IMR-90 (cell line): ENCODE results near the gene HS3ST5. TPM values are rescaled to one million over a fixed set of nuclear protein-coding genes. Genes with fewer than 3 reads are reported as not detected.

ENCODE experiments used
- ATAC-seq: fragments of 200-7000 bp; cut with Tn5 transposase; 2 replicates; pipeline ENCODE4 v1.9.1; 2020; ENCODE audit warnings: low read depth, mild to moderate bottlenecking, moderate library complexity
- BruUV-seq: library from RNA; stranded (reverse); fragments of 400-500 nt; replicated peaks from 2 replicates; lab custom pipeline; 2021; lab: Mats Ljungman, UMichigan
- CTCF ChIA-PET: fragments of 300-600 bp; formaldehyde crosslinking; extraction: SDS; loops from one replicate; lab custom pipeline; 2021; ENCODE audit warnings: antibody characterized with exemption; lab: Yijun Ruan, JAX
- POLR2A ChIA-PET: fragments of 300-600 bp; sonication (Branson Sonifier 250); formaldehyde crosslinking; loops from one replicate; lab custom pipeline; 2022; ENCODE audit warnings: antibody characterized with exemption; ENCODE audit not compliant: unreplicated experiment; lab: Charles Lee
- DNase-seq: peaks from one replicate; pipeline ENCODE4 v3.0.0; 2013
- H2AFZ ChIP-seq: replicated peaks from 2 replicates; pipeline ENCODE3; 2013; ENCODE audit warnings: low read length, mild to moderate bottlenecking; ENCODE audit not compliant: poor library complexity
- H2AK5ac ChIP-seq: 2 replicates; pipeline ENCODE4 v1.6.1; 2013; ENCODE audit warnings: low read depth, low read length, inconsistent platforms
- H2AK9ac ChIP-seq: replicated peaks from 2 replicates; pipeline ENCODE3; 2013; ENCODE audit warnings: mild to moderate bottlenecking, low read depth, low read length, moderate library complexity; ENCODE audit not compliant: poor library complexity
- H2BK120ac ChIP-seq: 2 replicates; pipeline ENCODE4 v1.6.1; 2013; ENCODE audit warnings: low read depth, low read length, inconsistent platforms
- H2BK15ac ChIP-seq: 3 replicates; pipeline ENCODE4 v1.6.1; 2013; ENCODE audit warnings: low read depth, low read length, inconsistent platforms
- H2BK20ac ChIP-seq: 2 replicates; pipeline ENCODE4 v1.6.1; 2013; ENCODE audit warnings: low read depth, mild to moderate bottlenecking, inconsistent platforms, low read length, moderate library complexity
- H2BK5ac ChIP-seq: 2 replicates; pipeline ENCODE4 v1.6.1; 2013; ENCODE audit warnings: mild to moderate bottlenecking, low read depth, low read length, inconsistent platforms; ENCODE audit not compliant: poor library complexity, severe bottlenecking
- H3K14ac ChIP-seq: replicated peaks from 2 replicates; pipeline ENCODE4 v1.6.1; 2013; ENCODE audit warnings: low read depth, low read length, inconsistent platforms
- H3K18ac ChIP-seq: 2 replicates; pipeline ENCODE4 v1.6.1; 2013; ENCODE audit warnings: low read depth, low read length, control low read depth
- H3K23ac ChIP-seq: 2 replicates; pipeline ENCODE4 v1.6.1; 2013; ENCODE audit warnings: low read depth, low read length, inconsistent platforms
- H3K27ac ChIP-seq: 2 replicates; pipeline ENCODE4 v1.5.1; 2013; ENCODE audit warnings: mild to moderate bottlenecking, control low read depth, low read length; ENCODE audit not compliant: insufficient read depth
- H3K27me3 ChIP-seq: 2 replicates; pipeline ENCODE4 v1.6.1; 2013; ENCODE audit warnings: low read length; ENCODE audit not compliant: control insufficient read depth, insufficient read depth
- H3K36me3 ChIP-seq: 2 replicates; pipeline ENCODE4 v1.6.1; 2013; ENCODE audit warnings: low read length, mixed read lengths; ENCODE audit not compliant: control insufficient read depth, insufficient read depth
- H3K4ac ChIP-seq: 2 replicates; pipeline ENCODE4 v1.6.1; 2013; ENCODE audit warnings: low read depth, low read length, inconsistent platforms
- H3K4me1 ChIP-seq: 2 replicates; pipeline ENCODE4 v1.6.1; 2013; ENCODE audit warnings: low read length, mixed read lengths; ENCODE audit not compliant: control insufficient read depth, insufficient read depth
- H3K4me2 ChIP-seq: 2 replicates; pipeline ENCODE4 v1.6.1; 2013; ENCODE audit warnings: low read depth, mild to moderate bottlenecking, control low read depth, low read length, moderate library complexity
- H3K4me3 ChIP-seq: 2 replicates; pipeline ENCODE4 v1.5.1; 2013; ENCODE audit warnings: low read depth, mild to moderate bottlenecking, control low read depth, low read length, moderate library complexity; ENCODE audit not compliant: insufficient read depth
- H3K56ac ChIP-seq: 2 replicates; pipeline ENCODE4 v1.6.1; 2013; ENCODE audit warnings: low read length, inconsistent platforms; ENCODE audit not compliant: insufficient read depth; ENCODE audit errors: extremely low read depth
- H3K79me1 ChIP-seq, 2 experiments: 2 replicates each; pipeline ENCODE4 v1.6.1; 2013; ENCODE audit warnings: low read length in 2 of 2, inconsistent platforms in 1 of 2, low read depth in 1 of 2
- H3K9ac ChIP-seq: 2 replicates; pipeline ENCODE4 v1.6.1; 2013; ENCODE audit warnings: low read depth, low read length, control low read depth
- H3K9me1 ChIP-seq: 2 replicates; pipeline ENCODE4 v1.6.1; 2013; ENCODE audit warnings: low read length, inconsistent platforms; ENCODE audit not compliant: insufficient read depth
- H3K9me3 ChIP-seq: 2 replicates; pipeline ENCODE4 v1.6.1; 2013; ENCODE audit warnings: low read length; ENCODE audit not compliant: control insufficient read depth, insufficient read depth
- H4K20me1 ChIP-seq: 2 replicates; pipeline ENCODE4 v1.6.1; 2013; ENCODE audit warnings: low read length, inconsistent platforms; ENCODE audit not compliant: insufficient read depth
- H4K5ac ChIP-seq: 2 replicates; pipeline ENCODE4 v1.6.1; 2013; ENCODE audit warnings: mild to moderate bottlenecking, low read depth, low read length, control low read depth
- H4K8ac ChIP-seq, 2 experiments: 2 replicates each; pipeline ENCODE4 v1.6.1; 2013; ENCODE audit warnings: low read depth in 2 of 2, low read length in 2 of 2, control low read depth in 1 of 2, inconsistent platforms in 1 of 2
- H4K91ac ChIP-seq: 2 replicates; pipeline ENCODE4 v1.6.1; 2013; ENCODE audit warnings: low read depth, low read length, inconsistent platforms; ENCODE audit not compliant: insufficient read depth
- CHD1 ChIP-seq: IDR thresholded peaks from 2 replicates; pipeline ENCODE4 v1.6.1; 2012; ENCODE audit warnings: low read depth, low read length, improper control_type of control experiment
- MAFK ChIP-seq: IDR thresholded peaks from 2 replicates; pipeline ENCODE4 v1.6.1; 2012; ENCODE audit warnings: low read depth, low read length, improper control_type of control experiment
- MXI1 ChIP-seq: IDR thresholded peaks from 2 replicates; pipeline ENCODE4 v1.6.1; 2012; ENCODE audit warnings: low read depth, mild to moderate bottlenecking, low read length, moderate library complexity, borderline replicate concordance
- POLR2A ChIP-seq: IDR thresholded peaks from 2 replicates; pipeline ENCODE4 v1.6.1; 2012; ENCODE audit warnings: mild to moderate bottlenecking, low read depth, low read length
- RAD21 ChIP-seq: IDR thresholded peaks from 2 replicates; pipeline ENCODE4 v1.6.1; 2012; ENCODE audit warnings: low read length, improper control_type of control experiment
- SMC3 ChIP-seq: fragments of 150-350 bp; IDR thresholded peaks from 2 replicates; pipeline ENCODE4 v1.6.1; 2016; ENCODE audit warnings: low read depth, mild to moderate bottlenecking, antibody characterized with exemption, low read length, moderate library complexity
- USF2 ChIP-seq: fragments of 150-350 bp; IDR thresholded peaks from 2 replicates; pipeline ENCODE4 v1.6.1; 2017; ENCODE audit warnings: mild to moderate bottlenecking, antibody characterized with exemption, low read length, low read depth
- WGBS, 2 experiments: methylation state at CpG; one replicate each; pipeline versions ENCODE4 v1.1.5 to v1.1.7; 2013; ENCODE audit warnings: missing lambda C conversion rate in 2 of 2; ENCODE audit not compliant: insufficient read length in 1 of 2; ENCODE audit errors: extremely low coverage in 2 of 2; 5-methylcytosine and 5-hydroxymethylcytosine counted together
- dilution Hi-C: fragments of 300-500 bp; cut with HindIII; formaldehyde crosslinking; loops from one replicate; pipeline ENCODE4 v1.14.3; 2018; ENCODE audit warnings: low sequenced_read_pairs; ENCODE audit not compliant: unreplicated experiment
- in situ Hi-C: fragments of 300-500 bp; cut with MboI; formaldehyde crosslinking; loops from 3 replicates; pipeline ENCODE4 v1.14.3; 2019; ENCODE audit warnings: low sequenced_read_pairs, inconsistent platforms, mixed read lengths
- intact Hi-C: fragments of 100-400 bp; cut with micrococcal nuclease; formaldehyde crosslinking; loops from 2 replicates; pipeline ENCODE4 v1.10.0; 2022
- polyA plus RNA-seq, 3 experiments: library from polyadenylated mRNA; depleted of rRNA; stranded (reverse); fragments of >200 nt; gene quantifications; 2 replicates each; pipeline ENCODE4 v1.2.3, GENCODE V29; 2012; ENCODE audit warnings: low replicate concordance in 1 of 3
- total RNA-seq: library from RNA; depleted of rRNA; stranded (reverse); fragments of >200 nt; gene quantifications from 2 replicates; pipeline ENCODE4 v1.2.3, GENCODE V29; 2012

Gene HS3ST5
- total and polyA plus RNA-seq, 2 of the 4 experiments (the other 2 are of a cell fraction): not detected

GRCh38 chr6:114181664-114182063 is 161.2 kb downstream of the HS3ST5 start:
- H3K4ac ChIP-seq: no peak overlapping the region
- TF ChIP-seq MAFK (no peak), RAD21 (no peak), CHD1 (no peak), SMC3 (no peak), USF2 (no peak), POLR2A (no peak), MXI1 (no peak)
- H2AK5ac ChIP-seq: no peak overlapping the region
- no peak overlapping the region for H3K27ac ChIP-seq
- no peaks in the 10 kb centered on the region for H3K9me3 ChIP-seq
- CTCF ChIA-PET: interaction anchor here (1.6 kb wide), 1 partner anchor 12 kb away, joined by 3 read pairs; no protein-coding TSS in a partner anchor
- dilution Hi-C loops (no loop called here), intact Hi-C loops (no loop called here), in situ Hi-C loops (no loop called here)
- H3K9ac ChIP-seq: no peak overlapping the region
- H4K5ac ChIP-seq: no peak overlapping the region
- H2AK9ac ChIP-seq: no peak overlapping the region
- no peak overlapping the region for H3K56ac ChIP-seq
- no peak overlapping the region for H2AFZ ChIP-seq
- H2BK5ac ChIP-seq: no peak overlapping the region
- DNase-seq (no peak), ATAC-seq (no peak)
- H3K4me3 ChIP-seq: no peak overlapping the region
- no peaks in the 10 kb centered on the region for H3K9me1 ChIP-seq
- no peak overlapping the region for H3K18ac ChIP-seq
- H3K4me2 ChIP-seq: no peak overlapping the region
- H4K20me1 ChIP-seq: no peaks in the 10 kb centered on the region
- POLR2A ChIA-PET: no interaction called here
- no peak overlapping the region for H2BK120ac ChIP-seq
- no TSS peak for BruUV-seq
- H3K14ac ChIP-seq: no peak overlapping the region
- no peak overlapping the region for H4K91ac ChIP-seq
- no peaks in the 10 kb centered on the region for H3K36me3 ChIP-seq
- H3K79me1 ChIP-seq: no peaks in the 10 kb centered on the region
- WGBS, 2 experiments: no CpG with 5 or more reads among the region's 3 CpGs
- H2BK20ac ChIP-seq: no peak overlapping the region
- H3K27me3 ChIP-seq: no peaks in the 10 kb centered on the region
- no peak overlapping the region for H3K23ac ChIP-seq
- H3K4me1 ChIP-seq: no peaks in the 10 kb centered on the region
- no peak overlapping the region for H2BK15ac ChIP-seq
- H4K8ac ChIP-seq: no peak overlapping the region
